Tibial nerve (tissue), 4 donors: ENCODE results near the gene B3GALNT2. TPM values are rescaled to one million over a fixed set of nuclear protein-coding genes. Genes with fewer than 3 reads are reported as not detected.

Experiments used
- DNase-seq, 2 donors: peaks; one replicate each; pipeline ENCODE4 v3.0.0-alpha.2; 2019; ENCODE audit warnings: low spot score in 2 of 2
- H3K27ac ChIP-seq, 4 donors: fragments of 200-600 bp; sonication (generic) in 3 of 4; one replicate each; pipeline ENCODE4 v1.5.1; 2017 to 2019; ENCODE audit warnings: mild to moderate bottlenecking in 1 of 4
- H3K27me3 ChIP-seq, 2 donors: fragments of 200-600 bp; sonication (generic) in 1 of 2; one replicate each; pipeline versions ENCODE4 v1.5.1 to v1.6.0; 2017 to 2019
- H3K36me3 ChIP-seq, 3 donors: fragments of 200-600 bp; sonication (generic); one replicate each; pipeline ENCODE4 v1.5.1; 2018 to 2019
- H3K4me1 ChIP-seq, 4 donors: fragments of 200-600 bp; sonication (generic) in 3 of 4; one replicate each; pipeline ENCODE4 v1.5.1; 2017 to 2019
- H3K4me3 ChIP-seq, 4 donors: fragments of 200-600 bp; sonication (generic) in 3 of 4; one replicate each; pipeline ENCODE4 v1.5.1; 2017 to 2019; ENCODE audit warnings: mild to moderate bottlenecking in 1 of 4, moderate library complexity in 1 of 4
- H3K9me3 ChIP-seq, 4 donors: fragments of 200-600 bp; sonication (generic) in 3 of 4; one replicate each; pipeline ENCODE4 v1.5.1; 2017 to 2019
- CTCF ChIP-seq, 5 experiments: fragments of 200-600 bp in 3 of 5; fragments of 450-650 bp in 2 of 5; sonication (generic) in 3 of 5; IDR thresholded peaks; one replicate each; pipeline ENCODE4 v1.5.1; 2016 to 2019; ENCODE audit warnings: antibody characterized with exemption in 5 of 5, mild to moderate bottlenecking in 3 of 5, moderate library complexity in 2 of 5
- EP300 ChIP-seq, 2 donors: sonication (generic); formaldehyde crosslinking; IDR thresholded peaks; one replicate each; pipeline ENCODE4 v1.6.1; 2017; ENCODE audit warnings: antibody characterized with exemption in 2 of 2, mild to moderate bottlenecking in 1 of 2
- POLR2A ChIP-seq, 2 donors: fragments of 450-650 bp; IDR thresholded peaks; one replicate each; pipeline ENCODE4 v1.6.1; 2017; ENCODE audit warnings: antibody characterized with exemption in 2 of 2, mild to moderate bottlenecking in 2 of 2, moderate library complexity in 2 of 2
- WGBS, 2 donors: methylation state at CpG; one replicate each; pipeline ENCODE4 v1.1.5; 2018; 5-methylcytosine and 5-hydroxymethylcytosine counted together
- total RNA-seq, 4 donors: library from RNA; depleted of rRNA; stranded (reverse); fragments of >200 nt; gene quantifications; one replicate each; pipeline ENCODE4 v1.1.0, GENCODE V29; 2016

B3GALNT2 gene
- total RNA-seq, 4 donors from 2014 or later = 17.0 to 27.3 (median 18.1) TPM

DNA sequence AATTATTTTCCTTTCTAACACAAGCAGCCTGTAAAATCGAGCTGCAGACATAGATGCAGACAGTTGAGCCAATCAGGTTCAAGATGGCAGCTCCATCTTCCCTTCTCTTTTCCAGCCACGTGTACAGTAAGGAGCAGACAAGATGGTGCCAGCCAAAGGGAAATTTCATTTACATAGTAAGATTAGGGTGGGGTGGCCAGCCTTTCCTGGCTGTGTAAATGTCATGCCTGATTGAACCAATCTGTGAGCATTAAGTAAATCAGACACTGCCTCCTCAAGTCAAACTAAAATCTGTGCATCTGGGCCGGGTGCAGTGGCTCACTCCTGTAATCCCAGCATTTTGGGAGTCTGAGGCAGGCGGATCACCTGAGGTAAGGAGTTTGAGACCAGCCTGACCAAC is 76.8 kb downstream of the B3GALNT2 start:
- Histone ChIP-seq H3K36me3 (peaks cover 0 to 10% (median 0%) of the 10 kb centered on the region in 3 donors), H3K27me3 (no peaks in the 10 kb centered on the region), H3K4me1 (no peaks in the 10 kb centered on the region), H3K27ac (no peak overlapping the region), H3K9me3 (no peaks in the 10 kb centered on the region), H3K4me3 (no peak overlapping the region)
- no peak for DNase-seq
- TF ChIP-seq CTCF (IDR thresholded peaks at IDR 0.05) (no peak), POLR2A (IDR thresholded peaks at IDR 0.05) (no peak), EP300 (IDR thresholded peaks at IDR 0.05) (no peak)
- WGBS, 2 donors = 86% methylated on average over 4 of the region's 4 CpGs

DNA sequence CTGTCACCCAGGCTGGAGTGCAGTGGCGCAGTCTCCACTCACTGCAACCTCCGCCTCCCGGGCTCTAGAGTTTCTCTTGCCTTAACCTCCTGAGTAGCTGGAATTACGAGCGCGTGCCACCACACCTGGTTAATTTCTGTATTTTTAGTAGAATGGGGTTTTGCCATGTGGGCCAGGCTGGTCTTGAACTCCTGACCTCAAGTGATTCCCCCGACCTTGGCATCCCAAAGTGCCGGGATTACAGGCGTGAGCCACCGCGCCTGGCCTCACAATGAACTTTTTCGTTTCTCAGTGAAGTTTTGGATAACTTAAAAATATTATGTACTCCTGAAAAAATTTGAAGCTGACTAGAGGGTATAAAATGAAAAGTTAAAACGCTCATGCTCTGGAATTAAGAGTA is 77.6 kb downstream of the B3GALNT2 start:
- H3K36me3 ChIP-seq = peaks cover 0 to 3% (median 0%) of the 10 kb centered on the region in 3 donors
- no peak overlapping the region for H3K27ac ChIP-seq
- no peaks in the 10 kb centered on the region for H3K4me1 ChIP-seq
- no peak overlapping the region for H3K4me3 ChIP-seq
- H3K27me3 ChIP-seq = no peaks in the 10 kb centered on the region
- WGBS, 2 donors = 90 to 91% methylated on average over 13 of the region's 13 CpGs
- H3K9me3 ChIP-seq = no peaks in the 10 kb centered on the region
- DNase-seq = no peak
- TF ChIP-seq EP300 (IDR thresholded peaks at IDR 0.05) = no peak
- no peak for TF ChIP-seq POLR2A (IDR thresholded peaks at IDR 0.05)

DNA sequence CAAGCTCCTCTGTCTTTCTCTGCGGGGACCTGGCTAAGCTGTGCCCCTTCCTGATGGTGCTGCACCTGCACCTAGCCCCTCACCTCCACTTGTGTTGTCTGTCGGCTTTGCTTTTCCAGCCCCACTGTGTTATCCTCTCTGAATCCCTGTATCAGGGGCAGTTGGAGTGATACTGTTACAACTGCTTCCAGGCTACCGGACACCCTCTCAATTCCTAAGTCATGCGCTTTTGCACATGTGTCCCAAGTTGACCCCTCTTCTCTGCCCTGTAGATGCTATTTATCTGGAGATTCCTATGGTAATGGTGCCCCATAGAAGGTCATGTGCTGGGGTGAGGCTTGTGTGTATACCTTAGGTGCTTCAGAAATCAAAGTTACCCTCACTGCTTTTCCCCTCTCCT is 78.1 kb downstream of the B3GALNT2 start:
- no peaks in the 10 kb centered on the region for H3K4me1 ChIP-seq
- TF ChIP-seq EP300 (IDR thresholded peaks at IDR 0.05) (no peak), CTCF (IDR thresholded peaks at IDR 0.05) (no peak), POLR2A (IDR thresholded peaks at IDR 0.05) (no peak)
- peaks cover 0 to 3% (median 0%) of the 10 kb centered on the region in 3 donors for H3K36me3 ChIP-seq
- DNase-seq = no peak
- H3K9me3 ChIP-seq = no peaks in the 10 kb centered on the region
- H3K27me3 ChIP-seq = no peaks in the 10 kb centered on the region
- WGBS, 2 donors = 95 to 96% methylated on average over 4 of the region's 4 CpGs
- no peak overlapping the region for H3K4me3 ChIP-seq
- no peak overlapping the region for H3K27ac ChIP-seq

- WGBS, 2 donors = 90 to 92% methylated on average over 9 of the region's 9 CpGs
- TF ChIP-seq EP300 (IDR thresholded peaks at IDR 0.05) (no peak), CTCF (IDR thresholded peaks at IDR 0.05) (no peak), POLR2A (IDR thresholded peaks at IDR 0.05) (no peak)
- no peak for DNase-seq
These were observed 78.9 kb downstream of the B3GALNT2 start for GRCh38 chr1:235425357-235425756.

GRCh38 chr1:235424092-235424491 is 80.2 kb downstream of the B3GALNT2 start:
- Histone ChIP-seq H3K36me3 (peaks cover 0 to 14% (median 0%) of the 10 kb centered on the region in 3 donors), H3K27ac (no peak overlapping the region), H3K27me3 (no peaks in the 10 kb centered on the region), H3K4me1 (no peaks in the 10 kb centered on the region), H3K4me3 (no peak overlapping the region), H3K9me3 (no peaks in the 10 kb centered on the region)
- DNase-seq = no peak
- TF ChIP-seq EP300 (IDR thresholded peaks at IDR 0.05) = no peak
- no peak for TF ChIP-seq CTCF (IDR thresholded peaks at IDR 0.05)
- 78 to 79% methylated on average over 8 of the region's 8 CpGs for WGBS, 2 donors

More at GRCh38 chr1:235425357-235425756, 78.9 kb downstream of the B3GALNT2 start:
- no peaks in the 10 kb centered on the region for H3K4me1 ChIP-seq
- no peak overlapping the region for H3K4me3 ChIP-seq
- H3K9me3 ChIP-seq = no peaks in the 10 kb centered on the region
- no peak overlapping the region for H3K27ac ChIP-seq
- H3K36me3 ChIP-seq = peaks cover 0 to 3% (median 0%) of the 10 kb centered on the region in 3 donors
- no peaks in the 10 kb centered on the region for H3K27me3 ChIP-seq

DNA sequence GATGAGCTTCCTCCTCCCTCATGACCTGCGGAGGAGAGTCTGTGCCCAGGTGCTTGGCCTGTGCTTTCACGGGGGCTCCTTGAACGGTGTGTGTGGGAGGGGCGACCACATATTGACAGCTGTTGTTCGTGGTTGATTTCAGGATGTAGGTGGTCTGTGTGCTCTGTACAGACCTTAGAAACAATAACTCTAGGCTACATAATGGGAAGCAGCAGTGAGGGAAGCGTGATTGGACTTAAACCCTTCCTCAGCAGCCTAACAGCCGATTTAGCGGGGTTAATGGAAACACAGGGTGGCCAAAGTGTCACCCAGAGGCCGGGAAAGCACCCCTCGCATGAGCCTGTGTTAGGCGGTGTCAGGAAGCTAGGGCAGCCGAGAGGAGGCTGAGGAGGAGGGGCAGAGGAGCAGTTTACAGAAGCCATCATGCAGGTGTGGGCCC is 81.0 kb downstream of the B3GALNT2 start:
- H3K27ac ChIP-seq = no peak overlapping the region
- H3K9me3 ChIP-seq = no peaks in the 10 kb centered on the region
- H3K4me1 ChIP-seq = no peaks in the 10 kb centered on the region
- H3K4me3 ChIP-seq = no peak overlapping the region
- TF ChIP-seq CTCF (IDR thresholded peaks at IDR 0.05) (no peak), EP300 (IDR thresholded peaks at IDR 0.05) (no peak), POLR2A (IDR thresholded peaks at IDR 0.05) (no peak)
- peaks cover 0 to 14% (median 0%) of the 10 kb centered on the region in 3 donors for H3K36me3 ChIP-seq
- DNase-seq = no peak
- H3K27me3 ChIP-seq = no peaks in the 10 kb centered on the region
- 41 to 59% methylated on average over 12 of the region's 12 CpGs for WGBS, 2 donors
